Measurements from ENCODE around the gene ANKRD29.

ANKRD29 gene

DNA sequence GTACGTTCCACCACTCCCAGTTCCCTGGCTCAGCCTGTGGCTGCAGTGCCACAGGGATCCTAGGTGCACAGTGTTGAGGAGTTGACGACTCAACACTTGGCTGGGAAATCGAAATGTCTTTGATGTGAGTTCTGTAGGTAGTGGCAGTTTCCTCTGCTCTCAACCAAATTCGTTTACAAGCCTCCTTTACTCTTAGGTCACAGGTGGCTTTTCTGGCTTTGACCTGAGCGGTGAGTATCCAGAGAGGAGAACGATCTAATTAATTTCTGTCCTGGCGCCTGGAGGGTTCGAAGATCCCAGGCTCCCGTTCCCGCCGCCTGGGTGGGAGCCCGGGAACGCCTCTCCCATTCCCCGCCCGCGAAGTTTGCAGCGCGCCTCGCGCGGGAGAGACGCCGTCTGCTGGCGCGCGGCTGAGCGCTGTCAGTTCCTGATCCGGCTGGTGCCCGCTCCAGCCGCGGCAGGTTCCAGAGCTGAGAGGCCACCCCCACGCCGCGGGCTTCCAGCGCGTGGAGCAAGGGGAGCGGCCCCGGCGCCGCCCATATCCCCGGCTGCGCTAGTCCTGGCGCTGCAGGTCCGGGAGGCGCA is 26.4 kb upstream of the ANKRD29 start, which contains the start of gene LAMA3:
Gene LAMA3 (plus strand): TSS at position 423 of the 585 bp plus-strand sequence. CDS start 231 bp downstream, outside the sequence.
- H3K4me3 ChIP-seq (ENCODE audit: low read depth, low read length) = no peak within 1 kb of the TSS
- no peak for DNase-seq (ENCODE audit: low read depth)
- TF ChIP-seq POLR2A (IDR thresholded peaks at IDR 0.05; ENCODE audit: extremely low read depth, insufficient read length) (no peak), MYC (IDR thresholded peaks at IDR 0.05; ENCODE audit: low read depth, low read length) (no peak)

DNA sequence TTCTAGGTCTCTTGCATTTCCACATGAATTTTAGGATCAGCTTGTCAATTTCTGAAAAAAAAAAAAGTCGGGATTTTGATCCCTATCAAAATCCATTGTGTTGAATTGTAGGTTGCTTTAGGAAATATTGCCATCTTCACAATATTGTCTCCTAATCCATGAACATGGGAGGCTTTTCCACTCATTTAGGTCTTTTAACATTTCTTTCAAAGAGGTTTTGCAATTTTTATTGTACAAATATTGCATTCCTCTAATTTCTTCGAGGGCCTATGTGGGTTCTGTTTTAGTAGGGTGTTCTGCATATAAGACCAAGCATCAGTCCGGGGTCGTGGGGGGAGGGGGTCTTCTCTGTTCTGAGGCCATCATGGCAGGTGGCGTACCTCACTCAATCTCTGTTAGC is 25.8 kb upstream of the ANKRD29 start:
- TF ChIP-seq POLR2A (IDR thresholded peaks at IDR 0.05; ENCODE audit: extremely low read depth, insufficient read length) = no peak
- no peak for TF ChIP-seq MYC (IDR thresholded peaks at IDR 0.05; ENCODE audit: low read depth, low read length)
- TF ChIP-seq, protein P1, sequence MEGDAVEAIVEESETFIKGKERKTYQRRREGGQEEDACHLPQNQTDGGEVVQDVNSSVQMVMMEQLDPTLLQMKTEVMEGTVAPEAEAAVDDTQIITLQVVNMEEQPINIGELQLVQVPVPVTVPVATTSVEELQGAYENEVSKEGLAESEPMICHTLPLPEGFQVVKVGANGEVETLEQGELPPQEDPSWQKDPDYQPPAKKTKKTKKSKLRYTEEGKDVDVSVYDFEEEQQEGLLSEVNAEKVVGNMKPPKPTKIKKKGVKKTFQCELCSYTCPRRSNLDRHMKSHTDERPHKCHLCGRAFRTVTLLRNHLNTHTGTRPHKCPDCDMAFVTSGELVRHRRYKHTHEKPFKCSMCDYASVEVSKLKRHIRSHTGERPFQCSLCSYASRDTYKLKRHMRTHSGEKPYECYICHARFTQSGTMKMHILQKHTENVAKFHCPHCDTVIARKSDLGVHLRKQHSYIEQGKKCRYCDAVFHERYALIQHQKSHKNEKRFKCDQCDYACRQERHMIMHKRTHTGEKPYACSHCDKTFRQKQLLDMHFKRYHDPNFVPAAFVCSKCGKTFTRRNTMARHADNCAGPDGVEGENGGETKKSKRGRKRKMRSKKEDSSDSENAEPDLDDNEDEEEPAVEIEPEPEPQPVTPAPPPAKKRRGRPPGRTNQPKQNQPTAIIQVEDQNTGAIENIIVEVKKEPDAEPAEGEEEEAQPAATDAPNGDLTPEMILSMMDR (IDR thresholded peaks at IDR 0.05; ENCODE audit: low read depth, low read length) = no peak
- TF ChIP-seq, protein P2, sequence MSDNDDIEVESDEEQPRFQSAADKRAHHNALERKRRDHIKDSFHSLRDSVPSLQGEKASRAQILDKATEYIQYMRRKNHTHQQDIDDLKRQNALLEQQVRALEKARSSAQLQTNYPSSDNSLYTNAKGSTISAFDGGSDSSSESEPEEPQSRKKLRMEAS (IDR thresholded peaks at IDR 0.05; ENCODE audit: low read depth, low read length) = no peak
- DNase-seq (ENCODE audit: low read depth) = no peak
- H3K4me3 ChIP-seq (ENCODE audit: low read depth, low read length) = no peak overlapping the region

DNA sequence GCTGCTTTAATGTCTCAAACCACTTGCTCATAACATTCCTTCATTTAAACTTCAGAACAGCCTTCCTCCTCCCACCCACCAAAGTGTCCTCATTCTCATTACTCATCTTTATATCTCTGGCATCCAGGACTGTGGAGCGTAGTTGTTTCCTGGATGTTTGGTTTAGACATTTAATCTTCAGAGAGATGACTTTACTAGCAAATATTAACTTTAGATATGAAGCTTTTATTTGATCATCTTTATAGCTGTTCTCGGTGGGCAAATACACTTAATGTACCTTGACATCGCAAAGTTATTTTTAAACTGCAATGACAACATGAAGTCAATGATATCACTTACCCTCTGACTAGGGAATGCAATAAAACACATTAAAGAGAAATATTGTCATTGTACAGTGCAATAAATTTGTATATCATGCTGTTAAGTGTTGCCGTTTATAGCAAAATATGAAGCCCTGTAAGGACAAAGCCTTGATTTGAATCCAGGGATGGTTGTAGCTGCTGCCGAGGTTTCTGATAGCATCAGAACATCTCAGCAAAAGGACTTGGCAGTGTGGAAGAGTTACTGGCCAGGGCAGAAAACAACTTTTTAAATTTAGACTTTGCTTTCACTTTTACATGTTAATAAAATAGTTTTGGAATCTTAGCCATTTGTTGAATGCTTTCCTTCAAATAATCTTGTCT is 21.9 kb upstream of the ANKRD29 start:
- no peak for DNase-seq (ENCODE audit: low read depth)
- H3K4me3 ChIP-seq (ENCODE audit: low read depth, low read length) = no peak overlapping the region
- TF ChIP-seq, protein P1 (IDR thresholded peaks at IDR 0.05; ENCODE audit: low read depth, low read length) = no peak
- TF ChIP-seq POLR2A (IDR thresholded peaks at IDR 0.05; ENCODE audit: extremely low read depth, insufficient read length) = no peak
- TF ChIP-seq, protein P2 (IDR thresholded peaks at IDR 0.05; ENCODE audit: low read depth, low read length) = no peak

DNA sequence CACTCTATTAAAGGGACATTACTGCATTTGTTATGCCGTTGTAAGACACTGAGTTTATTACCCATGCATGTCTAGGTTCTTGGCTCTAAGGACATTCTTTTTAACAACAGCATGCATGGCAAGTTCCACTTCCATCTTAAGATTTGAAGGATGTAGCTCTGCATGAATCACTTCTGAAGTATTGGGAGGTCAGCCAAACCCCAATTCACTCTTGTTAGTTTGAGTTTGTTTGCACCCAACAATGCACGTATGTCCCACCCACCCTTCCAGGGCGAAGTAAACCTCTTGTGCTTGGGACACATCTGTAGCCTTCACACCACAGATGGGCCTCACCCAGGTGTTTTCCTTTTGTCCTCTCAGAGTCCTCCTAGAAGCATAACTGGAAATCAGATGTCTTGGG is 21.0 kb upstream of the ANKRD29 start:
- DNase-seq (ENCODE audit: low read depth) = no peak
- H3K4me3 ChIP-seq (ENCODE audit: low read depth, low read length) = no peak overlapping the region
- TF ChIP-seq, protein P1 (IDR thresholded peaks at IDR 0.05; ENCODE audit: low read depth, low read length) = no peak
- TF ChIP-seq, protein P2 (IDR thresholded peaks at IDR 0.05; ENCODE audit: low read depth, low read length) = no peak
- TF ChIP-seq POLR2A (IDR thresholded peaks at IDR 0.05; ENCODE audit: extremely low read depth, insufficient read length) (no peak), MYC (IDR thresholded peaks at IDR 0.05; ENCODE audit: low read depth, low read length) (no peak)

DNA sequence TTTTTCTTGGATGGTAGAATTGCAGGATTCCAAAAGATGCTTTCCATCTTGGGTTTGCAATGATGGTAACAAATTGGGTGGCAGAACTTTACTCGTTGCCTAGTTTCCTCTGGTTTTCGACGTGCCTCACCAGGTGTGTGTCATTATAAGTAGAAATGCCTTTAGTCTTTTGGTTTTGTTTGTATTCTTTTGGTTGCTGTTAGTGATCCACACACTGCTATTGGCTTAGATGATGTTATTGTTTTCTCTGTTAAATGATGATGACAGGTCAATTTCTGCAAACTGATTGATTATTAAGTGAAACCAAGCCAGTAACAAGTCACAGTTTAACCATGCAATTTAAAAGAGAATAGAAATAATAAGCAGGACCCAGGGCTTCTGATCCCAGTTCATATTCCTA is 20.4 kb upstream of the ANKRD29 start:
- H3K4me3 ChIP-seq (ENCODE audit: low read depth, low read length) = no peak overlapping the region
- TF ChIP-seq, protein P2 (IDR thresholded peaks at IDR 0.05; ENCODE audit: low read depth, low read length) = no peak
- TF ChIP-seq MYC (IDR thresholded peaks at IDR 0.05; ENCODE audit: low read depth, low read length) = no peak
- TF ChIP-seq POLR2A (IDR thresholded peaks at IDR 0.05; ENCODE audit: extremely low read depth, insufficient read length) = no peak
- TF ChIP-seq, protein P1 (IDR thresholded peaks at IDR 0.05; ENCODE audit: low read depth, low read length) = no peak
- DNase-seq (ENCODE audit: low read depth) = no peak

DNA sequence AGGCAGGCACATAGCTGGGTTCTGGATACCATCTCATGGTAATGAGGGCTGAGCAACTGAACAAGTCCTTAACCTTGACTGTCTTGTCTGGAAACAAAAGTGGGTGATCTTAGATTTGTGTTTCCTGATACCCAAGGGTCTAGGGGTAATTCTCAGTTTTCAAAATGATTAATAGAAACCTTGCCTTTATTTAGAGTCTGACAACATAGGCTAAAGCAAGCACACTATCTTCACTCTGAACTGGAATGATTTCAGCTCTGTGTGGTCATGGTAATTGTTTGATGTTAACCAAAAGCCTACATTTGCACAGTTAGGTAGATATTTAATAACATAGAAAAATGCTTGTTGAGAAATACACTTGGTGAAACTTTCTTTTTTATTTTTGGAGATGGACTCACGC is 19.8 kb upstream of the ANKRD29 start:
- no peak overlapping the region for H3K4me3 ChIP-seq (ENCODE audit: low read depth, low read length)
- no peak for TF ChIP-seq MYC (IDR thresholded peaks at IDR 0.05; ENCODE audit: low read depth, low read length)
- TF ChIP-seq POLR2A (IDR thresholded peaks at IDR 0.05; ENCODE audit: extremely low read depth, insufficient read length) = no peak
- TF ChIP-seq, protein P2 (IDR thresholded peaks at IDR 0.05; ENCODE audit: low read depth, low read length) = no peak
- TF ChIP-seq, protein P1 (IDR thresholded peaks at IDR 0.05; ENCODE audit: low read depth, low read length) = no peak
- no peak for DNase-seq (ENCODE audit: low read depth)
